ENCODE results near the gene PIK3C2G.

DNA sequence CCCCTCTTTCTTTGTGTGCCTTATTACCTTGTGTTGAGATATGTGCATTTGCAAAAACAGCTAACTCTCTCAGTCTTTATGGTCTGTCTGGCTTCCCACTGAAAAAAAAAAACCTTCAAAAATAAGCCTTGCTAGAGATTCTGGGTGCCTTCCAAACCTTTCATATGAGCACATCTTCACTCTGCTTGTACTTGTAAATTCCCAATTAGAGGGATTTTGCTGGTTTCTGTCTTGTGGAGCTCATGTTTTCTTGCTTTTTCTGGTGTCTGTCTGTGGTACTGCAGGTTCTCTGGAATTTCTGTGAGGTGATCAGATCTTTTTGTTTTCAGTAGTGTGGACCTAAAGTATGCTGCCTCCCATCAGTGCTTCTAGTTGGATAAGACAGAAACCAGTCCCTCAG, 100.1 kb downstream of the PIK3C2G start:
- TF ChIP-seq, protein P1, sequence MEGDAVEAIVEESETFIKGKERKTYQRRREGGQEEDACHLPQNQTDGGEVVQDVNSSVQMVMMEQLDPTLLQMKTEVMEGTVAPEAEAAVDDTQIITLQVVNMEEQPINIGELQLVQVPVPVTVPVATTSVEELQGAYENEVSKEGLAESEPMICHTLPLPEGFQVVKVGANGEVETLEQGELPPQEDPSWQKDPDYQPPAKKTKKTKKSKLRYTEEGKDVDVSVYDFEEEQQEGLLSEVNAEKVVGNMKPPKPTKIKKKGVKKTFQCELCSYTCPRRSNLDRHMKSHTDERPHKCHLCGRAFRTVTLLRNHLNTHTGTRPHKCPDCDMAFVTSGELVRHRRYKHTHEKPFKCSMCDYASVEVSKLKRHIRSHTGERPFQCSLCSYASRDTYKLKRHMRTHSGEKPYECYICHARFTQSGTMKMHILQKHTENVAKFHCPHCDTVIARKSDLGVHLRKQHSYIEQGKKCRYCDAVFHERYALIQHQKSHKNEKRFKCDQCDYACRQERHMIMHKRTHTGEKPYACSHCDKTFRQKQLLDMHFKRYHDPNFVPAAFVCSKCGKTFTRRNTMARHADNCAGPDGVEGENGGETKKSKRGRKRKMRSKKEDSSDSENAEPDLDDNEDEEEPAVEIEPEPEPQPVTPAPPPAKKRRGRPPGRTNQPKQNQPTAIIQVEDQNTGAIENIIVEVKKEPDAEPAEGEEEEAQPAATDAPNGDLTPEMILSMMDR (IDR thresholded peaks at IDR 0.05): no peak
- TF ChIP-seq POLR2A (IDR thresholded peaks at IDR 0.05): no peak

All from thyroid gland (tissue), 4 donors.